ENCODE measurements around the gene PTGFRN.
"Not testable (repeated sequence)": the region's sequence is repeated elsewhere in the genome, so short reads cannot be mapped to it uniquely, and the experiment has no call there.

Gene PTGFRN

GRCh38 chr1:116909512-116910378, at the start of gene PTGFRN:
Gene PTGFRN, plus strand, starts transcription at chr1:116909916. Its CDS starts 288 bp downstream, at chr1:116910204.
- peak; percentile 89 for DNase-seq

- DNase-seq, result not testable (repeated sequence)
Measured at GRCh38 chr1:116860167-116860566, 49.5 kb upstream of the PTGFRN start.

GRCh38 chr1:116861137-116861536, 48.6 kb upstream of the PTGFRN start:
- no peak for DNase-seq

- DNase-seq, result not testable (repeated sequence)
Measured at GRCh38 chr1:116863031-116863430, 46.7 kb upstream of the PTGFRN start.

GRCh38 chr1:116866478-116866877, 43.2 kb upstream of the PTGFRN start:
- DNase-seq, result not testable (repeated sequence)

GRCh38 chr1:116868385-116868784, 41.3 kb upstream of the PTGFRN start:
- no peak for DNase-seq

GRCh38 chr1:116869611-116870010, 40.1 kb upstream of the PTGFRN start:
- DNase-seq, result no peak

GRCh38 chr1:116870300-116870699, 39.4 kb upstream of the PTGFRN start:
- no peak for DNase-seq

- no peak for DNase-seq
Measured at GRCh38 chr1:116871779-116872146, 38.0 kb upstream of the PTGFRN start.

GRCh38 chr1:116873680-116874271, 35.9 kb upstream of the PTGFRN start:
- no peak for DNase-seq

- DNase-seq, result no peak
Measured at GRCh38 chr1:116874733-116875249, 34.9 kb upstream of the PTGFRN start.

- DNase-seq, result no peak
Measured at GRCh38 chr1:116875391-116875790, 34.3 kb upstream of the PTGFRN start.

- DNase-seq, result not testable (repeated sequence)
Measured at GRCh38 chr1:116875946-116876345, 33.8 kb upstream of the PTGFRN start.

GRCh38 chr1:116877141-116877818, 32.4 kb upstream of the PTGFRN start:
- DNase-seq, result no peak

GRCh38 chr1:116878804-116879477, 30.8 kb upstream of the PTGFRN start:
- peak; percentile 72 for DNase-seq

- no peak for DNase-seq
Measured at GRCh38 chr1:116879478-116880133, 30.1 kb upstream of the PTGFRN start.

GRCh38 chr1:116880917-116881316, 28.8 kb upstream of the PTGFRN start:
- DNase-seq, result no peak

GRCh38 chr1:116881879-116882520, 27.7 kb upstream of the PTGFRN start:
- peak; percentile 49 for DNase-seq

GRCh38 chr1:116882866-116883265, 26.9 kb upstream of the PTGFRN start:
- no peak for DNase-seq

GRCh38 chr1:116886291-116886878, 23.3 kb upstream of the PTGFRN start:
- peak; percentile 76 for DNase-seq

GRCh38 chr1:116887212-116887611, 22.5 kb upstream of the PTGFRN start:
- no peak for DNase-seq

All from right forelimb (tissue), 1 donor.